IMR-90 (cell line): Measurements from ENCODE around the gene HSD17B11. TPM values are rescaled to one million over a fixed set of nuclear protein-coding genes. Genes with fewer than 3 reads are reported as not detected.

Experiments
- ATAC-seq: fragments of 200-7000 bp; cut with Tn5 transposase; 2 replicates; pipeline ENCODE4 v1.9.1; 2020; ENCODE audit warnings: low read depth, mild to moderate bottlenecking, moderate library complexity
- BruUV-seq: library from RNA; stranded (reverse); fragments of 400-500 nt; replicated peaks from 2 replicates; lab custom pipeline; 2021; lab: Mats Ljungman, UMichigan
- CTCF ChIA-PET: fragments of 300-600 bp; formaldehyde crosslinking; extraction: SDS; loops from one replicate; lab custom pipeline; 2021; ENCODE audit warnings: antibody characterized with exemption; lab: Yijun Ruan, JAX
- POLR2A ChIA-PET: fragments of 300-600 bp; sonication (Branson Sonifier 250); formaldehyde crosslinking; loops from one replicate; lab custom pipeline; 2022; ENCODE audit warnings: antibody characterized with exemption; ENCODE audit not compliant: unreplicated experiment; lab: Charles Lee
- DNase-seq: peaks from one replicate; pipeline ENCODE4 v3.0.0; 2013
- H2AFZ ChIP-seq: replicated peaks from 2 replicates; pipeline ENCODE3; 2013; ENCODE audit warnings: low read length, mild to moderate bottlenecking; ENCODE audit not compliant: poor library complexity
- H2AK5ac ChIP-seq: 2 replicates; pipeline ENCODE4 v1.6.1; 2013; ENCODE audit warnings: low read depth, low read length, inconsistent platforms
- H2AK9ac ChIP-seq: replicated peaks from 2 replicates; pipeline ENCODE3; 2013; ENCODE audit warnings: mild to moderate bottlenecking, low read depth, low read length, moderate library complexity; ENCODE audit not compliant: poor library complexity
- H2BK120ac ChIP-seq: 2 replicates; pipeline ENCODE4 v1.6.1; 2013; ENCODE audit warnings: low read depth, low read length, inconsistent platforms
- H2BK15ac ChIP-seq: 3 replicates; pipeline ENCODE4 v1.6.1; 2013; ENCODE audit warnings: low read depth, low read length, inconsistent platforms
- H2BK20ac ChIP-seq: 2 replicates; pipeline ENCODE4 v1.6.1; 2013; ENCODE audit warnings: low read depth, mild to moderate bottlenecking, inconsistent platforms, low read length, moderate library complexity
- H2BK5ac ChIP-seq: 2 replicates; pipeline ENCODE4 v1.6.1; 2013; ENCODE audit warnings: mild to moderate bottlenecking, low read depth, low read length, inconsistent platforms; ENCODE audit not compliant: poor library complexity, severe bottlenecking
- H3K14ac ChIP-seq: replicated peaks from 2 replicates; pipeline ENCODE4 v1.6.1; 2013; ENCODE audit warnings: low read depth, low read length, inconsistent platforms
- H3K18ac ChIP-seq: 2 replicates; pipeline ENCODE4 v1.6.1; 2013; ENCODE audit warnings: low read depth, low read length, control low read depth
- H3K23ac ChIP-seq: 2 replicates; pipeline ENCODE4 v1.6.1; 2013; ENCODE audit warnings: low read depth, low read length, inconsistent platforms
- H3K27ac ChIP-seq: 2 replicates; pipeline ENCODE4 v1.5.1; 2013; ENCODE audit warnings: mild to moderate bottlenecking, control low read depth, low read length; ENCODE audit not compliant: insufficient read depth
- H3K27me3 ChIP-seq: 2 replicates; pipeline ENCODE4 v1.6.1; 2013; ENCODE audit warnings: low read length; ENCODE audit not compliant: control insufficient read depth, insufficient read depth
- H3K36me3 ChIP-seq: 2 replicates; pipeline ENCODE4 v1.6.1; 2013; ENCODE audit warnings: low read length, mixed read lengths; ENCODE audit not compliant: control insufficient read depth, insufficient read depth
- H3K4ac ChIP-seq: 2 replicates; pipeline ENCODE4 v1.6.1; 2013; ENCODE audit warnings: low read depth, low read length, inconsistent platforms
- H3K4me1 ChIP-seq: 2 replicates; pipeline ENCODE4 v1.6.1; 2013; ENCODE audit warnings: low read length, mixed read lengths; ENCODE audit not compliant: control insufficient read depth, insufficient read depth
- H3K4me2 ChIP-seq: 2 replicates; pipeline ENCODE4 v1.6.1; 2013; ENCODE audit warnings: low read depth, mild to moderate bottlenecking, control low read depth, low read length, moderate library complexity
- H3K4me3 ChIP-seq: 2 replicates; pipeline ENCODE4 v1.5.1; 2013; ENCODE audit warnings: low read depth, mild to moderate bottlenecking, control low read depth, low read length, moderate library complexity; ENCODE audit not compliant: insufficient read depth
- H3K56ac ChIP-seq: 2 replicates; pipeline ENCODE4 v1.6.1; 2013; ENCODE audit warnings: low read length, inconsistent platforms; ENCODE audit not compliant: insufficient read depth; ENCODE audit errors: extremely low read depth
- H3K79me1 ChIP-seq, 2 experiments: 2 replicates each; pipeline ENCODE4 v1.6.1; 2013; ENCODE audit warnings: low read length in 2 of 2, inconsistent platforms in 1 of 2, low read depth in 1 of 2
- H3K9ac ChIP-seq: 2 replicates; pipeline ENCODE4 v1.6.1; 2013; ENCODE audit warnings: low read depth, low read length, control low read depth
- H3K9me1 ChIP-seq: 2 replicates; pipeline ENCODE4 v1.6.1; 2013; ENCODE audit warnings: low read length, inconsistent platforms; ENCODE audit not compliant: insufficient read depth
- H3K9me3 ChIP-seq: 2 replicates; pipeline ENCODE4 v1.6.1; 2013; ENCODE audit warnings: low read length; ENCODE audit not compliant: control insufficient read depth, insufficient read depth
- H4K20me1 ChIP-seq: 2 replicates; pipeline ENCODE4 v1.6.1; 2013; ENCODE audit warnings: low read length, inconsistent platforms; ENCODE audit not compliant: insufficient read depth
- H4K5ac ChIP-seq: 2 replicates; pipeline ENCODE4 v1.6.1; 2013; ENCODE audit warnings: mild to moderate bottlenecking, low read depth, low read length, control low read depth
- H4K8ac ChIP-seq, 2 experiments: 2 replicates each; pipeline ENCODE4 v1.6.1; 2013; ENCODE audit warnings: low read depth in 2 of 2, low read length in 2 of 2, control low read depth in 1 of 2, inconsistent platforms in 1 of 2
- H4K91ac ChIP-seq: 2 replicates; pipeline ENCODE4 v1.6.1; 2013; ENCODE audit warnings: low read depth, low read length, inconsistent platforms; ENCODE audit not compliant: insufficient read depth
- CHD1 ChIP-seq: IDR thresholded peaks from 2 replicates; pipeline ENCODE4 v1.6.1; 2012; ENCODE audit warnings: low read depth, low read length, improper control_type of control experiment
- MAZ ChIP-seq: IDR thresholded peaks from 2 replicates; pipeline ENCODE4 v1.6.1; 2012; ENCODE audit warnings: low read depth, mild to moderate bottlenecking, low read length, improper control_type of control experiment, moderate library complexity, borderline replicate concordance
- NFE2L2 ChIP-seq: fragments of 150-350 bp; IDR thresholded peaks from 2 replicates; pipeline ENCODE4 v1.6.1; 2016; ENCODE audit warnings: low read depth, mild to moderate bottlenecking, low read length
- RCOR1 ChIP-seq: IDR thresholded peaks from 2 replicates; pipeline ENCODE4 v1.6.1; 2012; ENCODE audit warnings: mild to moderate bottlenecking, low read length, improper control_type of control experiment; ENCODE audit not compliant: insufficient replicate concordance
- RFX5 ChIP-seq: IDR thresholded peaks from 2 replicates; pipeline ENCODE4 v1.8.0; 2012; ENCODE audit warnings: low read depth, mild to moderate bottlenecking, low read length, moderate library complexity
- WGBS, 2 experiments: methylation state at CpG; one replicate each; pipeline versions ENCODE4 v1.1.5 to v1.1.7; 2013; ENCODE audit warnings: missing lambda C conversion rate in 2 of 2; ENCODE audit not compliant: insufficient read length in 1 of 2; ENCODE audit errors: extremely low coverage in 2 of 2; 5-methylcytosine and 5-hydroxymethylcytosine counted together
- dilution Hi-C: fragments of 300-500 bp; cut with HindIII; formaldehyde crosslinking; loops from one replicate; pipeline ENCODE4 v1.14.3; 2018; ENCODE audit warnings: low sequenced_read_pairs; ENCODE audit not compliant: unreplicated experiment
- in situ Hi-C: fragments of 300-500 bp; cut with MboI; formaldehyde crosslinking; loops from 3 replicates; pipeline ENCODE4 v1.14.3; 2019; ENCODE audit warnings: low sequenced_read_pairs, inconsistent platforms, mixed read lengths
- intact Hi-C: fragments of 100-400 bp; cut with micrococcal nuclease; formaldehyde crosslinking; loops from 2 replicates; pipeline ENCODE4 v1.10.0; 2022
- polyA plus RNA-seq, 3 experiments: library from polyadenylated mRNA; depleted of rRNA; stranded (reverse); fragments of >200 nt; gene quantifications; 2 replicates each; pipeline ENCODE4 v1.2.3, GENCODE V29; 2012; ENCODE audit warnings: low replicate concordance in 1 of 3
- total RNA-seq: library from RNA; depleted of rRNA; stranded (reverse); fragments of >200 nt; gene quantifications from 2 replicates; pipeline ENCODE4 v1.2.3, GENCODE V29; 2012
- TF ChIP-seq, protein P1 (sequence below): conservative IDR thresholded peaks from 2 replicates; pipeline ENCODE4 v1.5.1; 2012; ENCODE audit warnings: mild to moderate bottlenecking, low read depth, low read length, improper control_type of control experiment

The HSD17B11 gene
- total and polyA plus RNA-seq, 2 of the 4 experiments (the other 2 are of a cell fraction) = 11.3 to 12.0 TPM

DNA sequence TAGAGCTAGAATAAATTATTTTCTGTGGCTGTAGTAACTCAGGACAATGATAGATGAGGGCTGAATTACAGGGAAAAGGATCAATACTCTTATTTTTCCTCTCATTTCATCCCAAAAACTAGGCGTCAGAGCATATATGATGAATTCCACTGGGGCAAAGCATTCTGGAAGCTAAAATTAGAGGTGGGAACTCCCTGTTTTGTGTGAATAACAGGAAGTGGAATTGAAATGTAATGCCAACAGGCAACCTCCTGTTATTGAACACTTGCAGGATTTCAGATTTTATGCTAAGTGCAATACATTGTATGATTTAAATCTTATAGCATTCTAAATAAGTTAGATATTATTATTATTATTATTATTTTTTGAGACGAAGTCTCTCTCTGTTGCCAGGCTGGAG is 20.9 kb downstream of the HSD17B11 start:
- Histone ChIP-seq H4K91ac (no peak overlapping the region), H4K8ac (no peak overlapping the region), H2BK5ac (no peak overlapping the region), H2BK15ac (no peak overlapping the region), H3K27me3 (no peaks in the 10 kb centered on the region), H4K5ac (no peak overlapping the region), H3K4me3 (no peak overlapping the region), H3K79me1 (no peaks in the 10 kb centered on the region; a peak in 1 of 4 replicates), H3K14ac (no peak overlapping the region), H2BK20ac (no peak overlapping the region), H3K9me3 (no peaks in the 10 kb centered on the region), H3K56ac (no peak overlapping the region), H3K27ac (no peak overlapping the region), H3K36me3 (peaks cover 17% of the 10 kb centered on the region), H2BK120ac (no peak overlapping the region), H3K18ac (no peak overlapping the region), H3K4me2 (no peak overlapping the region), H2AK5ac (no peak overlapping the region), H3K4ac (no peak overlapping the region), H3K9ac (no peak overlapping the region), H2AFZ (no peak overlapping the region), H4K20me1 (no peaks in the 10 kb centered on the region), H2AK9ac (no peak overlapping the region), H3K23ac (no peak overlapping the region), H3K9me1 (no peaks in the 10 kb centered on the region), H3K4me1 (no peaks in the 10 kb centered on the region; the same call in 1 of the 2 replicates)
- no peak for DNase-seq
- dilution Hi-C loops = no loop called here
- ChIA-PET CTCF (interaction anchor here (1.2 kb wide), 1 partner anchor 21 kb away, joined by 3 read pairs; the partner anchor contains the start of gene HSD17B11), POLR2A (no interaction called here)
- BruUV-seq = no TSS peak
- intact Hi-C loops = loop anchor here (5.0 to 10.0 kb wide), 2 partner anchors 285 to 477 kb away; partner anchors contain the start of gene DMP1
- no CpG with 5 or more reads among the region's 2 CpGs for WGBS, 2 experiments
- no peak for ATAC-seq
- in situ Hi-C loops = loop anchor here (10.0 kb wide), 1 partner anchor 95 kb away; no protein-coding TSS in a partner anchor
- TF ChIP-seq MAZ (no peak), RFX5 (no peak), CHD1 (no peak), NFE2L2 (no peak), RCOR1 (no peak)
- TF ChIP-seq, protein P1, sequence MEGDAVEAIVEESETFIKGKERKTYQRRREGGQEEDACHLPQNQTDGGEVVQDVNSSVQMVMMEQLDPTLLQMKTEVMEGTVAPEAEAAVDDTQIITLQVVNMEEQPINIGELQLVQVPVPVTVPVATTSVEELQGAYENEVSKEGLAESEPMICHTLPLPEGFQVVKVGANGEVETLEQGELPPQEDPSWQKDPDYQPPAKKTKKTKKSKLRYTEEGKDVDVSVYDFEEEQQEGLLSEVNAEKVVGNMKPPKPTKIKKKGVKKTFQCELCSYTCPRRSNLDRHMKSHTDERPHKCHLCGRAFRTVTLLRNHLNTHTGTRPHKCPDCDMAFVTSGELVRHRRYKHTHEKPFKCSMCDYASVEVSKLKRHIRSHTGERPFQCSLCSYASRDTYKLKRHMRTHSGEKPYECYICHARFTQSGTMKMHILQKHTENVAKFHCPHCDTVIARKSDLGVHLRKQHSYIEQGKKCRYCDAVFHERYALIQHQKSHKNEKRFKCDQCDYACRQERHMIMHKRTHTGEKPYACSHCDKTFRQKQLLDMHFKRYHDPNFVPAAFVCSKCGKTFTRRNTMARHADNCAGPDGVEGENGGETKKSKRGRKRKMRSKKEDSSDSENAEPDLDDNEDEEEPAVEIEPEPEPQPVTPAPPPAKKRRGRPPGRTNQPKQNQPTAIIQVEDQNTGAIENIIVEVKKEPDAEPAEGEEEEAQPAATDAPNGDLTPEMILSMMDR = no peak
